IMR-90 (cell line): ENCODE measurements around the gene VIPR1. TPM values are rescaled to one million over a fixed set of nuclear protein-coding genes. Genes with fewer than 3 reads are reported as not detected.

Experiments used
- ATAC-seq: fragments of 200-7000 bp; cut with Tn5 transposase; 2 replicates; pipeline ENCODE4 v1.9.1; 2020; ENCODE audit warnings: low read depth, mild to moderate bottlenecking, moderate library complexity
- BruUV-seq: library from RNA; stranded (reverse); fragments of 400-500 nt; replicated peaks from 2 replicates; lab custom pipeline; 2021; lab: Mats Ljungman, UMichigan
- CTCF ChIA-PET: fragments of 300-600 bp; formaldehyde crosslinking; extraction: SDS; loops from one replicate; lab custom pipeline; 2021; ENCODE audit warnings: antibody characterized with exemption; lab: Yijun Ruan, JAX
- POLR2A ChIA-PET: fragments of 300-600 bp; sonication (Branson Sonifier 250); formaldehyde crosslinking; loops from one replicate; lab custom pipeline; 2022; ENCODE audit warnings: antibody characterized with exemption; ENCODE audit not compliant: unreplicated experiment; lab: Charles Lee
- DNase-seq: peaks from one replicate; pipeline ENCODE4 v3.0.0; 2013
- H2AFZ ChIP-seq: replicated peaks from 2 replicates; pipeline ENCODE3; 2013; ENCODE audit warnings: low read length, mild to moderate bottlenecking; ENCODE audit not compliant: poor library complexity
- H2AK5ac ChIP-seq: 2 replicates; pipeline ENCODE4 v1.6.1; 2013; ENCODE audit warnings: low read depth, low read length, inconsistent platforms
- H2AK9ac ChIP-seq: replicated peaks from 2 replicates; pipeline ENCODE3; 2013; ENCODE audit warnings: mild to moderate bottlenecking, low read depth, low read length, moderate library complexity; ENCODE audit not compliant: poor library complexity
- H2BK120ac ChIP-seq: 2 replicates; pipeline ENCODE4 v1.6.1; 2013; ENCODE audit warnings: low read depth, low read length, inconsistent platforms
- H2BK15ac ChIP-seq: 3 replicates; pipeline ENCODE4 v1.6.1; 2013; ENCODE audit warnings: low read depth, low read length, inconsistent platforms
- H2BK20ac ChIP-seq: 2 replicates; pipeline ENCODE4 v1.6.1; 2013; ENCODE audit warnings: low read depth, mild to moderate bottlenecking, inconsistent platforms, low read length, moderate library complexity
- H2BK5ac ChIP-seq: 2 replicates; pipeline ENCODE4 v1.6.1; 2013; ENCODE audit warnings: mild to moderate bottlenecking, low read depth, low read length, inconsistent platforms; ENCODE audit not compliant: poor library complexity, severe bottlenecking
- H3K14ac ChIP-seq: replicated peaks from 2 replicates; pipeline ENCODE4 v1.6.1; 2013; ENCODE audit warnings: low read depth, low read length, inconsistent platforms
- H3K18ac ChIP-seq: 2 replicates; pipeline ENCODE4 v1.6.1; 2013; ENCODE audit warnings: low read depth, low read length, control low read depth
- H3K23ac ChIP-seq: 2 replicates; pipeline ENCODE4 v1.6.1; 2013; ENCODE audit warnings: low read depth, low read length, inconsistent platforms
- H3K27ac ChIP-seq: 2 replicates; pipeline ENCODE4 v1.5.1; 2013; ENCODE audit warnings: mild to moderate bottlenecking, control low read depth, low read length; ENCODE audit not compliant: insufficient read depth
- H3K27me3 ChIP-seq: 2 replicates; pipeline ENCODE4 v1.6.1; 2013; ENCODE audit warnings: low read length; ENCODE audit not compliant: control insufficient read depth, insufficient read depth
- H3K36me3 ChIP-seq: 2 replicates; pipeline ENCODE4 v1.6.1; 2013; ENCODE audit warnings: low read length, mixed read lengths; ENCODE audit not compliant: control insufficient read depth, insufficient read depth
- H3K4ac ChIP-seq: 2 replicates; pipeline ENCODE4 v1.6.1; 2013; ENCODE audit warnings: low read depth, low read length, inconsistent platforms
- H3K4me1 ChIP-seq: 2 replicates; pipeline ENCODE4 v1.6.1; 2013; ENCODE audit warnings: low read length, mixed read lengths; ENCODE audit not compliant: control insufficient read depth, insufficient read depth
- H3K4me2 ChIP-seq: 2 replicates; pipeline ENCODE4 v1.6.1; 2013; ENCODE audit warnings: low read depth, mild to moderate bottlenecking, control low read depth, low read length, moderate library complexity
- H3K4me3 ChIP-seq: 2 replicates; pipeline ENCODE4 v1.5.1; 2013; ENCODE audit warnings: low read depth, mild to moderate bottlenecking, control low read depth, low read length, moderate library complexity; ENCODE audit not compliant: insufficient read depth
- H3K56ac ChIP-seq: 2 replicates; pipeline ENCODE4 v1.6.1; 2013; ENCODE audit warnings: low read length, inconsistent platforms; ENCODE audit not compliant: insufficient read depth; ENCODE audit errors: extremely low read depth
- H3K79me1 ChIP-seq, 2 experiments: 2 replicates each; pipeline ENCODE4 v1.6.1; 2013; ENCODE audit warnings: low read length in 2 of 2, inconsistent platforms in 1 of 2, low read depth in 1 of 2
- H3K9ac ChIP-seq: 2 replicates; pipeline ENCODE4 v1.6.1; 2013; ENCODE audit warnings: low read depth, low read length, control low read depth
- H3K9me1 ChIP-seq: 2 replicates; pipeline ENCODE4 v1.6.1; 2013; ENCODE audit warnings: low read length, inconsistent platforms; ENCODE audit not compliant: insufficient read depth
- H3K9me3 ChIP-seq: 2 replicates; pipeline ENCODE4 v1.6.1; 2013; ENCODE audit warnings: low read length; ENCODE audit not compliant: control insufficient read depth, insufficient read depth
- H4K20me1 ChIP-seq: 2 replicates; pipeline ENCODE4 v1.6.1; 2013; ENCODE audit warnings: low read length, inconsistent platforms; ENCODE audit not compliant: insufficient read depth
- H4K5ac ChIP-seq: 2 replicates; pipeline ENCODE4 v1.6.1; 2013; ENCODE audit warnings: mild to moderate bottlenecking, low read depth, low read length, control low read depth
- H4K8ac ChIP-seq, 2 experiments: 2 replicates each; pipeline ENCODE4 v1.6.1; 2013; ENCODE audit warnings: low read depth in 2 of 2, low read length in 2 of 2, control low read depth in 1 of 2, inconsistent platforms in 1 of 2
- H4K91ac ChIP-seq: 2 replicates; pipeline ENCODE4 v1.6.1; 2013; ENCODE audit warnings: low read depth, low read length, inconsistent platforms; ENCODE audit not compliant: insufficient read depth
- BHLHE40 ChIP-seq: fragments of 150-350 bp; IDR thresholded peaks from 2 replicates; pipeline ENCODE4 v1.6.1; 2016; ENCODE audit warnings: mild to moderate bottlenecking, low read depth, low read length
- CEBPB ChIP-seq: IDR thresholded peaks from 2 replicates; pipeline ENCODE4 v1.6.1; 2012; ENCODE audit warnings: low read depth, low read length, improper control_type of control experiment
- CHD1 ChIP-seq: IDR thresholded peaks from 2 replicates; pipeline ENCODE4 v1.6.1; 2012; ENCODE audit warnings: low read depth, low read length, improper control_type of control experiment
- CTCF ChIP-seq: conservative IDR thresholded peaks from 2 replicates; pipeline ENCODE4 v1.5.1; 2012; ENCODE audit warnings: mild to moderate bottlenecking, low read depth, low read length, improper control_type of control experiment
- FOS ChIP-seq: fragments of 150-350 bp; IDR thresholded peaks from 2 replicates; pipeline ENCODE4 v1.6.1; 2016; ENCODE audit warnings: low read depth, low read length
- MAFK ChIP-seq: IDR thresholded peaks from 2 replicates; pipeline ENCODE4 v1.6.1; 2012; ENCODE audit warnings: low read depth, low read length, improper control_type of control experiment
- MAZ ChIP-seq: IDR thresholded peaks from 2 replicates; pipeline ENCODE4 v1.6.1; 2012; ENCODE audit warnings: low read depth, mild to moderate bottlenecking, low read length, improper control_type of control experiment, moderate library complexity, borderline replicate concordance
- MXI1 ChIP-seq: IDR thresholded peaks from 2 replicates; pipeline ENCODE4 v1.6.1; 2012; ENCODE audit warnings: low read depth, mild to moderate bottlenecking, low read length, moderate library complexity, borderline replicate concordance
- NFE2L2 ChIP-seq: fragments of 150-350 bp; IDR thresholded peaks from 2 replicates; pipeline ENCODE4 v1.6.1; 2016; ENCODE audit warnings: low read depth, mild to moderate bottlenecking, low read length
- POLR2A ChIP-seq: IDR thresholded peaks from 2 replicates; pipeline ENCODE4 v1.6.1; 2012; ENCODE audit warnings: mild to moderate bottlenecking, low read depth, low read length
- SMC3 ChIP-seq: fragments of 150-350 bp; IDR thresholded peaks from 2 replicates; pipeline ENCODE4 v1.6.1; 2016; ENCODE audit warnings: low read depth, mild to moderate bottlenecking, antibody characterized with exemption, low read length, moderate library complexity
- WGBS, 2 experiments: methylation state at CpG; one replicate each; pipeline versions ENCODE4 v1.1.5 to v1.1.7; 2013; ENCODE audit warnings: missing lambda C conversion rate in 2 of 2; ENCODE audit not compliant: insufficient read length in 1 of 2; ENCODE audit errors: extremely low coverage in 2 of 2; 5-methylcytosine and 5-hydroxymethylcytosine counted together
- dilution Hi-C: fragments of 300-500 bp; cut with HindIII; formaldehyde crosslinking; loops from one replicate; pipeline ENCODE4 v1.14.3; 2018; ENCODE audit warnings: low sequenced_read_pairs; ENCODE audit not compliant: unreplicated experiment
- in situ Hi-C: fragments of 300-500 bp; cut with MboI; formaldehyde crosslinking; loops from 3 replicates; pipeline ENCODE4 v1.14.3; 2019; ENCODE audit warnings: low sequenced_read_pairs, inconsistent platforms, mixed read lengths
- intact Hi-C: fragments of 100-400 bp; cut with micrococcal nuclease; formaldehyde crosslinking; loops from 2 replicates; pipeline ENCODE4 v1.10.0; 2022
- polyA plus RNA-seq, 3 experiments: library from polyadenylated mRNA; depleted of rRNA; stranded (reverse); fragments of >200 nt; gene quantifications; 2 replicates each; pipeline ENCODE4 v1.2.3, GENCODE V29; 2012; ENCODE audit warnings: low replicate concordance in 1 of 3
- total RNA-seq: library from RNA; depleted of rRNA; stranded (reverse); fragments of >200 nt; gene quantifications from 2 replicates; pipeline ENCODE4 v1.2.3, GENCODE V29; 2012

VIPR1 gene
- total and polyA plus RNA-seq, 2 of the 4 experiments (the other 2 are of a cell fraction): not detected

GRCh38 chr3:42526616-42527367, 24.3 kb downstream of the VIPR1 start (continued):
- no peak for TF ChIP-seq NFE2L2

GRCh38 chr3:42527368-42527917, 25.0 kb downstream of the VIPR1 start:
- dilution Hi-C loops: no loop called here
- no peak overlapping the region for H2BK5ac ChIP-seq
- H3K27me3 ChIP-seq: peaks cover 2% of the 10 kb centered on the region; the same call in 1 of the 2 replicates
- no peaks in the 10 kb centered on the region for H3K36me3 ChIP-seq
- H3K79me1 ChIP-seq: no peaks in the 10 kb centered on the region
- no peaks in the 10 kb centered on the region for H4K20me1 ChIP-seq
- H3K4ac ChIP-seq: no peak overlapping the region
- no peak overlapping the region for H4K91ac ChIP-seq
- no peak overlapping the region for H2BK15ac ChIP-seq
- H2BK20ac ChIP-seq: no peak overlapping the region
- H3K4me2 ChIP-seq: no peak overlapping the region
- H3K9ac ChIP-seq: no peak overlapping the region
- no peak overlapping the region for H2BK120ac ChIP-seq
- no peaks in the 10 kb centered on the region for H3K4me1 ChIP-seq
- H2AFZ ChIP-seq: no peak overlapping the region
- intact Hi-C loops: no loop called here
- H3K9me1 ChIP-seq: no peaks in the 10 kb centered on the region
- no peak overlapping the region for H3K56ac ChIP-seq
- BruUV-seq: no TSS peak
- in situ Hi-C loops: no loop called here
- H2AK9ac ChIP-seq: no peak overlapping the region
- H3K14ac ChIP-seq: no peak overlapping the region
- DNase-seq (no peak), ATAC-seq (no peak)
- ChIA-PET POLR2A (no interaction called here), CTCF (no interaction called here)
- no peak overlapping the region for H3K18ac ChIP-seq
- no peak for TF ChIP-seq FOS
- TF ChIP-seq CTCF: no peak
- TF ChIP-seq MAZ: no peak
- TF ChIP-seq MAFK: no peak
- TF ChIP-seq NFE2L2: no peak
- TF ChIP-seq CHD1: no peak
- no peak for TF ChIP-seq BHLHE40
- no peak for TF ChIP-seq CEBPB
- no peak for TF ChIP-seq POLR2A
- TF ChIP-seq SMC3: no peak
- no peak for TF ChIP-seq MXI1
- no peak overlapping the region for H4K8ac ChIP-seq
- H2AK5ac ChIP-seq: no peak overlapping the region
- H3K23ac ChIP-seq: no peak overlapping the region
- H3K9me3 ChIP-seq: no peaks in the 10 kb centered on the region
- no peak overlapping the region for H3K27ac ChIP-seq
- no peak overlapping the region for H4K5ac ChIP-seq
- no peak overlapping the region for H3K4me3 ChIP-seq
- WGBS, 2 experiments: 92% methylated on average over 5 of the region's 11 CpGs; no CpG with 5 or more reads in 1 of the 2 experiments
